Activated naive CD4-positive, alpha-beta T cell treated with anti-CD3 and anti-CD28 coated beads for 36 hours (primary cell): Measurements from ENCODE around the gene DNM1. TPM values are rescaled to one million over a fixed set of nuclear protein-coding genes. Genes with fewer than 3 reads are reported as not detected.

Experiments used
- CTCF ChIA-PET: fragments of 350-600 bp; sonication (Branson Sonifier 250); formaldehyde crosslinking; loops from one replicate; lab custom pipeline; 2021; ENCODE audit warnings: antibody characterized with exemption; lab: Charles Lee
- DNase-seq: peaks from one replicate; pipeline ENCODE4 v3.0.0-alpha.2; 2020
- H3K27ac Mint-ChIP-seq: one replicate; pipeline ENCODE4 v1.8.0; 2021; ENCODE audit warnings: mild to moderate bottlenecking, mixed read lengths
- H3K27me3 Mint-ChIP-seq: one replicate; pipeline ENCODE4 v1.8.0; 2021; ENCODE audit warnings: low read depth, mixed read lengths
- H3K36me3 Mint-ChIP-seq: one replicate; pipeline ENCODE4 v1.8.0; 2021; ENCODE audit warnings: low read depth, mixed read lengths
- H3K4me1 Mint-ChIP-seq: one replicate; pipeline ENCODE4 v1.8.0; 2021; ENCODE audit warnings: low read depth, mixed read lengths
- H3K4me3 Mint-ChIP-seq: one replicate; pipeline ENCODE4 v1.8.0; 2021; ENCODE audit warnings: mild to moderate bottlenecking, moderate library complexity, mixed read lengths
- H3K9me3 Mint-ChIP-seq: one replicate; pipeline ENCODE4 v1.8.0; 2021; ENCODE audit warnings: mixed read lengths
- intact Hi-C: fragments of 100-400 bp; cut with micrococcal nuclease; formaldehyde crosslinking; loops from one replicate; pipeline ENCODE4 v1.15.1; 2023
- total RNA-seq, 2 experiments: library from RNA; stranded (reverse); gene quantifications; one replicate each; pipeline ENCODE4 v1.2.3, GENCODE V29; 2021

The DNM1 gene
- total RNA-seq, 2 experiments from 2014 or later, result 0.07 to 0.77 TPM

- DNase-seq, result no peak
Observed at GRCh38 chr9:128163523-128164306, 39.5 kb upstream of the DNM1 start.

GRCh38 chr9:128164307-128164885 lies 38.8 kb upstream of the DNM1 start:
- no peak for DNase-seq
- CTCF ChIA-PET, result no interaction called here
- Mint-ChIP-seq H3K9me3 (no peaks in the 10 kb centered on the region), H3K36me3 (peaks cover 16% of the 10 kb centered on the region), H3K4me1 (peaks cover 13% of the 10 kb centered on the region), H3K27ac (peak overlapping the region; percentile 36), H3K4me3 (no peak overlapping the region), H3K27me3 (no peaks in the 10 kb centered on the region)
- intact Hi-C loops, result loop anchor here (5.0 kb wide), 1 partner anchor 158 kb away; the partner anchor contains the start of genes COQ4 and TRUB2

More at GRCh38 chr9:128163523-128164306, 39.5 kb upstream of the DNM1 start:
- intact Hi-C loops, result loop anchor here (5.0 kb wide), 1 partner anchor 159 kb away; the partner anchor contains the start of genes COQ4 and TRUB2
- Mint-ChIP-seq H3K27me3 (no peaks in the 10 kb centered on the region), H3K4me3 (no peak overlapping the region), H3K27ac (peak overlapping the region; percentile 36), H3K9me3 (no peaks in the 10 kb centered on the region), H3K4me1 (peaks cover 16% of the 10 kb centered on the region), H3K36me3 (peaks cover 16% of the 10 kb centered on the region)
- CTCF ChIA-PET, result no interaction called here

- Mint-ChIP-seq H3K27me3 (no peaks in the 10 kb centered on the region), H3K36me3 (peaks cover 17% of the 10 kb centered on the region), H3K9me3 (no peaks in the 10 kb centered on the region), H3K27ac (no peak overlapping the region), H3K4me3 (no peak overlapping the region), H3K4me1 (peaks cover 6% of the 10 kb centered on the region)
- CTCF ChIA-PET, result no interaction called here
- intact Hi-C loops, result no loop called here
- DNase-seq, result no peak
Observed at GRCh38 chr9:128166169-128166568, 37.0 kb upstream of the DNM1 start.

DNA sequence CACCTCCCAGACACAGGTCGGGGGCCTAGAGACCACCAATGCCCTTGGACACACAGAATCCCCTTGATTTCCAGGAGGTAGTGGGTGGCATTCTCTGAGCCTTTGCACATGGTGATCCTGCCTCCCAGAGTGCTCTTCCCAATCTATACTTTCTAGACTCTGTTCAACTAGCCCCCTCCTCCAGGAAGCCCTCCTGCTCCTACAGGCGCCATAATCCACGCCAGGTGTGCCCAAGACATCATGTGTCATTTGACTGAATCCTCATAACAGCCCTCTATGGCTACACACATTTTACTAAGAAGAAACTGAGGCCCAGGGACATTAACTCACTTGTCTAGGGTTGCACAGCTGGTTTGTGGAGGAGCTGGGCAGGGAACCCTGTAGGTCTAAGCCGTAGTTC lies 36.0 kb upstream of the DNM1 start:
- H3K27me3 Mint-ChIP-seq, result no peaks in the 10 kb centered on the region
- CTCF ChIA-PET, result no interaction called here

GRCh38 chr9:128168731-128169308 lies 34.4 kb upstream of the DNM1 start:
- H3K27me3 Mint-ChIP-seq, result no peaks in the 10 kb centered on the region
- no peak overlapping the region for H3K4me3 Mint-ChIP-seq
- no peaks in the 10 kb centered on the region for H3K9me3 Mint-ChIP-seq
- intact Hi-C loops, result no loop called here
- no peaks in the 10 kb centered on the region for H3K4me1 Mint-ChIP-seq
- H3K36me3 Mint-ChIP-seq, result peaks cover 13% of the 10 kb centered on the region
- CTCF ChIA-PET, result no interaction called here
- H3K27ac Mint-ChIP-seq, result no peak overlapping the region
- DNase-seq, result no peak

More for the DNA sequence above, 36.0 kb upstream of the DNM1 start:
- intact Hi-C loops, result no loop called here
- DNase-seq, result no peak
- peaks cover 3% of the 10 kb centered on the region for H3K4me1 Mint-ChIP-seq
- peaks cover 17% of the 10 kb centered on the region for H3K36me3 Mint-ChIP-seq
- H3K9me3 Mint-ChIP-seq, result no peaks in the 10 kb centered on the region
- no peak overlapping the region for H3K4me3 Mint-ChIP-seq
- H3K27ac Mint-ChIP-seq, result no peak overlapping the region

DNA sequence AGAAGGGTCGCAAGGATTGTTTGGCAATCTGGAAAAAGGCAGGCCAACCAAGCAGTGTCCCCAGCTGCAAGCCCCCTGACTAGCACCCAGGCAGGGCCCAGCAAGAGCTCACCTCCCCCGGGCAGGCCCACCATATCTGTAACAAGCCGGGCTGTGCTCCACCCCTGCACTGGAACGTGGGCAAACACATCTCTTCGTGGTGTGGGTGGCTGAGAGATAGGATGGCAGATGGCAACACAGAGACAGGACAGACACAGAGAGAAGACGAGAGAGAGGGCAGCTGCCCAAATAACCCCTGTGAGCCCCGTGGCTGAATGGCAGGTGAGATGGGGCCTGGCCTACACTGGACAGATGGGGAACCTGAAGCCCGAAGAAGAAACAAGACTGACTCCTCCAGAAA lies 33.7 kb upstream of the DNM1 start:
- Mint-ChIP-seq H3K27ac (no peak overlapping the region), H3K4me3 (no peak overlapping the region), H3K4me1 (no peaks in the 10 kb centered on the region), H3K9me3 (no peaks in the 10 kb centered on the region), H3K27me3 (no peaks in the 10 kb centered on the region), H3K36me3 (peaks cover 9% of the 10 kb centered on the region)
- CTCF ChIA-PET, result no interaction called here
- DNase-seq, result no peak
- intact Hi-C loops, result no loop called here

- Mint-ChIP-seq H3K36me3 (peaks cover 8% of the 10 kb centered on the region), H3K27ac (no peak overlapping the region), H3K4me3 (no peak overlapping the region), H3K4me1 (no peaks in the 10 kb centered on the region), H3K9me3 (no peaks in the 10 kb centered on the region), H3K27me3 (no peaks in the 10 kb centered on the region)
- no peak for DNase-seq
- CTCF ChIA-PET, result interaction anchor here (0.8 kb wide), 1 partner anchor 20 kb away, joined by 3 read pairs; no protein-coding TSS in a partner anchor
- intact Hi-C loops, result no loop called here
Observed at GRCh38 chr9:128169925-128170324, 33.3 kb upstream of the DNM1 start.

- H3K27ac Mint-ChIP-seq, result no peak overlapping the region
- peaks cover 2% of the 10 kb centered on the region for H3K9me3 Mint-ChIP-seq
- CTCF ChIA-PET, result interaction anchor here (0.7 to 1.3 kb wide), 2 partner anchors 9 to 463 kb away, joined by 3 read pairs; no protein-coding TSS in a partner anchor
- no peaks in the 10 kb centered on the region for H3K27me3 Mint-ChIP-seq
- DNase-seq, result no peak
- no peak overlapping the region for H3K4me3 Mint-ChIP-seq
- intact Hi-C loops, result no loop called here
- no peaks in the 10 kb centered on the region for H3K4me1 Mint-ChIP-seq
- peaks cover 9% of the 10 kb centered on the region for H3K36me3 Mint-ChIP-seq
Observed at GRCh38 chr9:128174062-128174461, 29.1 kb upstream of the DNM1 start.

DNA sequence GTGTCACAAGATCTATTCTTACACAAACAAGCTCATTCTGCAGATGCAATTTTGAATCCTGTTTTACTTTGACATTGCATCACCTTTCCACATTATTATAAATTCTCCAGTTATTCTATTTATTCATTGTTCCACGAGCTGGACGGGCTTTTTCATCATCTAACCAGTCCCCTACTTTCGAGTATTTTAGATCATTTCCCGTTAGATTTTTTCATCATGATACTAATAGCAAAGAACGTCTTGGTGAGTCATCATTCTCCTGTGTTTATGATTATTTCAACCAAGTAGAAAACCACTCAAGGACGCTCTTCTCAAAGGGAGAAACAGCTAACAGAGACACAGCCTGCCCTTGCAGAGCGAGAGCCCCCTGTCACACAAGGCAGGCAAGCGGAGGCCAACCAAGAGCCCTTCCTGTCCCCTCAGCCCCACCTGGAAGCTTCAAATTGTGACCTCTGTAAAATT lies 28.0 kb upstream of the DNM1 start:
- CTCF ChIA-PET, result interaction anchor here (1.1 to 1.3 kb wide), 2 partner anchors 8 to 16 kb away, joined by 3 to 4 read pairs; partner anchors contain the start of gene CIZ1
- H3K36me3 Mint-ChIP-seq, result peaks cover 17% of the 10 kb centered on the region
- H3K27ac Mint-ChIP-seq, result no peak overlapping the region
- intact Hi-C loops, result no loop called here
- H3K27me3 Mint-ChIP-seq, result no peaks in the 10 kb centered on the region
- H3K9me3 Mint-ChIP-seq, result peaks cover 4% of the 10 kb centered on the region
- no peak for DNase-seq
- no peaks in the 10 kb centered on the region for H3K4me1 Mint-ChIP-seq
- H3K4me3 Mint-ChIP-seq, result no peak overlapping the region

GRCh38 chr9:128175726-128176125 lies 27.5 kb upstream of the DNM1 start:
- no peak for DNase-seq
- no peak overlapping the region for H3K27ac Mint-ChIP-seq
- H3K4me1 Mint-ChIP-seq, result no peaks in the 10 kb centered on the region
- peaks cover 4% of the 10 kb centered on the region for H3K9me3 Mint-ChIP-seq
- CTCF ChIA-PET, result interaction anchor here (1.1 kb wide), 1 partner anchor 15 kb away, joined by 4 read pairs; the partner anchor contains the start of gene CIZ1
- no peak overlapping the region for H3K4me3 Mint-ChIP-seq
- H3K27me3 Mint-ChIP-seq, result no peaks in the 10 kb centered on the region
- intact Hi-C loops, result no loop called here
- H3K36me3 Mint-ChIP-seq, result peaks cover 23% of the 10 kb centered on the region

GRCh38 chr9:128178806-128179431 lies 24.3 kb upstream of the DNM1 start:
- Mint-ChIP-seq H3K27me3 (no peaks in the 10 kb centered on the region), H3K4me3 (no peak overlapping the region), H3K36me3 (peaks cover 31% of the 10 kb centered on the region), H3K9me3 (peaks cover 4% of the 10 kb centered on the region), H3K27ac (no peak overlapping the region), H3K4me1 (peaks cover under 1% of the 10 kb centered on the region)
- CTCF ChIA-PET, result no interaction called here
- no peak for DNase-seq
- intact Hi-C loops, result no loop called here

DNA sequence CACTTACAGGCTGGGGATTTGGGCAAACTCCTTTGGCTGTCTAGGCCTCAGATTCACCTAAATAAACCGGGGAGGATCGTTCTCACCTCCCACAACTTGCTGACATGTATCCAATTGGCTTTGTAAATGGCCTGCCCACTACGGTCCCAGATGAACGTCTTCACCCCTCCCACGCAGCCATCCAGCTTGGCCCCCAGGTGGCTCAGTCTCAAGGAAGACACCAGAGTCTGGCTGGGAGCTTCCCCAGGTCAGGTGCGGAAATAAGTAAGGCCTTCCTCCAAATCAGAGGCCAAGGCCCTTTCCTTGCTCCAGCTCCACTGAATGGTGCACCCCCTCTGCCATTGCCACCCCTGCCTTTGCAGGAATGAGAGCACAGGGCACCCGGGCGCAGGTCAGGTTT lies 23.2 kb upstream of the DNM1 start:
- Mint-ChIP-seq H3K4me3 (no peak overlapping the region), H3K27me3 (no peaks in the 10 kb centered on the region), H3K4me1 (peaks cover 2% of the 10 kb centered on the region), H3K9me3 (peaks cover 4% of the 10 kb centered on the region), H3K27ac (no peak overlapping the region), H3K36me3 (peaks cover 31% of the 10 kb centered on the region)
- intact Hi-C loops, result no loop called here
- DNase-seq, result no peak
- CTCF ChIA-PET, result interaction anchor here (0.6 kb wide), 1 partner anchor 15 kb away, joined by 5 read pairs; no protein-coding TSS in a partner anchor
